Rectal smooth muscle tissue (tissue), 1 donor: Measurements from ENCODE around the gene MGMT.

Experiments
- H3K27ac ChIP-seq: one replicate; pipeline ENCODE4 v1.7.0; 2013; ENCODE audit warnings: low read depth, low read length, inconsistent platforms
- H3K27me3 ChIP-seq: one replicate; pipeline ENCODE4 v1.7.0; 2013; ENCODE audit warnings: low read length; ENCODE audit not compliant: control insufficient read depth, insufficient read depth
- H3K36me3 ChIP-seq: one replicate; pipeline ENCODE4 v1.7.0; 2013; ENCODE audit warnings: low read length; ENCODE audit not compliant: control insufficient read depth, insufficient read depth
- H3K4me1 ChIP-seq: one replicate; pipeline ENCODE4 v1.7.0; 2013; ENCODE audit warnings: low read length; ENCODE audit not compliant: control insufficient read depth, insufficient read depth
- H3K4me3 ChIP-seq: one replicate; pipeline ENCODE4 v1.7.0; 2013; ENCODE audit warnings: low read length
- H3K9ac ChIP-seq: one replicate; pipeline ENCODE4 v1.7.0; 2013; ENCODE audit warnings: low read length

Gene MGMT

GRCh38 chr10:129615921-129616525 is 149.0 kb downstream of the MGMT start:
- Histone ChIP-seq H3K4me3 (no peak overlapping the region), H3K27ac (no peak overlapping the region), H3K36me3 (no peaks in the 10 kb centered on the region), H3K27me3 (no peaks in the 10 kb centered on the region), H3K9ac (no peak overlapping the region), H3K4me1 (no peaks in the 10 kb centered on the region)

- Histone ChIP-seq H3K4me3 (no peak overlapping the region), H3K27ac (no peak overlapping the region), H3K4me1 (no peaks in the 10 kb centered on the region), H3K36me3 (no peaks in the 10 kb centered on the region), H3K27me3 (no peaks in the 10 kb centered on the region), H3K9ac (no peak overlapping the region)
Measured at GRCh38 chr10:129617768-129618167, 150.7 kb downstream of the MGMT start.

- Histone ChIP-seq H3K4me3 (no peak overlapping the region), H3K9ac (no peak overlapping the region), H3K27me3 (no peaks in the 10 kb centered on the region)
Measured at GRCh38 chr10:129621062-129621461, 154.0 kb downstream of the MGMT start.

GRCh38 chr10:129621693-129622092 is 154.7 kb downstream of the MGMT start:
- H3K27me3 ChIP-seq = no peaks in the 10 kb centered on the region
- H3K4me1 ChIP-seq = no peaks in the 10 kb centered on the region
- H3K36me3 ChIP-seq = no peaks in the 10 kb centered on the region
- H3K4me3 ChIP-seq = no peak overlapping the region
- H3K9ac ChIP-seq = no peak overlapping the region
- no peak overlapping the region for H3K27ac ChIP-seq

More at GRCh38 chr10:129621062-129621461, 154.0 kb downstream of the MGMT start:
- Histone ChIP-seq H3K4me1 (no peaks in the 10 kb centered on the region), H3K27ac (no peak overlapping the region), H3K36me3 (no peaks in the 10 kb centered on the region)

- Histone ChIP-seq H3K27me3 (no peaks in the 10 kb centered on the region), H3K4me1 (no peaks in the 10 kb centered on the region), H3K36me3 (no peaks in the 10 kb centered on the region), H3K27ac (no peak overlapping the region), H3K9ac (no peak overlapping the region), H3K4me3 (no peak overlapping the region)
Measured at GRCh38 chr10:129622291-129622690, 155.2 kb downstream of the MGMT start.

- Histone ChIP-seq H3K36me3 (no peaks in the 10 kb centered on the region), H3K4me1 (no peaks in the 10 kb centered on the region), H3K9ac (no peak overlapping the region), H3K4me3 (no peak overlapping the region), H3K27ac (no peak overlapping the region), H3K27me3 (no peaks in the 10 kb centered on the region)
Measured at GRCh38 chr10:129622736-129623135, 155.7 kb downstream of the MGMT start.

- Histone ChIP-seq H3K36me3 (no peaks in the 10 kb centered on the region), H3K4me1 (no peaks in the 10 kb centered on the region), H3K27me3 (no peaks in the 10 kb centered on the region), H3K27ac (no peak overlapping the region), H3K4me3 (no peak overlapping the region), H3K9ac (no peak overlapping the region)
Measured at GRCh38 chr10:129624526-129624925, 157.5 kb downstream of the MGMT start.

GRCh38 chr10:129626309-129626708 is 159.3 kb downstream of the MGMT start:
- H3K36me3 ChIP-seq = no peaks in the 10 kb centered on the region
- no peaks in the 10 kb centered on the region for H3K27me3 ChIP-seq
- no peak overlapping the region for H3K27ac ChIP-seq
- H3K4me3 ChIP-seq = no peak overlapping the region
- no peaks in the 10 kb centered on the region for H3K4me1 ChIP-seq
- no peak overlapping the region for H3K9ac ChIP-seq

- H3K4me3 ChIP-seq = no peak overlapping the region
- H3K36me3 ChIP-seq = no peaks in the 10 kb centered on the region
- no peaks in the 10 kb centered on the region for H3K27me3 ChIP-seq
- no peak overlapping the region for H3K27ac ChIP-seq
- H3K9ac ChIP-seq = no peak overlapping the region
- no peaks in the 10 kb centered on the region for H3K4me1 ChIP-seq
Measured at GRCh38 chr10:129626796-129627435, 159.9 kb downstream of the MGMT start.

- H3K4me3 ChIP-seq = no peak overlapping the region
- H3K9ac ChIP-seq = no peak overlapping the region
- no peaks in the 10 kb centered on the region for H3K4me1 ChIP-seq
- H3K36me3 ChIP-seq = no peaks in the 10 kb centered on the region
- H3K27me3 ChIP-seq = no peaks in the 10 kb centered on the region
- H3K27ac ChIP-seq = no peak overlapping the region
Measured at GRCh38 chr10:129627442-129627841, 160.4 kb downstream of the MGMT start.

- H3K4me3 ChIP-seq = no peak overlapping the region
- no peaks in the 10 kb centered on the region for H3K27me3 ChIP-seq
- no peaks in the 10 kb centered on the region for H3K36me3 ChIP-seq
- no peak overlapping the region for H3K9ac ChIP-seq
- H3K27ac ChIP-seq = no peak overlapping the region
- H3K4me1 ChIP-seq = no peaks in the 10 kb centered on the region
Measured at GRCh38 chr10:129628823-129629222, 161.8 kb downstream of the MGMT start.

GRCh38 chr10:129629911-129630310 is 162.9 kb downstream of the MGMT start:
- Histone ChIP-seq H3K27ac (no peak overlapping the region), H3K27me3 (no peaks in the 10 kb centered on the region), H3K4me1 (no peaks in the 10 kb centered on the region), H3K36me3 (no peaks in the 10 kb centered on the region), H3K9ac (no peak overlapping the region), H3K4me3 (no peak overlapping the region)

- Histone ChIP-seq H3K27me3 (no peaks in the 10 kb centered on the region), H3K4me3 (no peak overlapping the region), H3K4me1 (no peaks in the 10 kb centered on the region), H3K27ac (no peak overlapping the region), H3K36me3 (no peaks in the 10 kb centered on the region), H3K9ac (no peak overlapping the region)
Measured at GRCh38 chr10:129631006-129631405, 164.0 kb downstream of the MGMT start.
